ENCODE data around the gene FARSA.
"Not testable (repeated sequence)": the region's sequence is repeated elsewhere in the genome, so short reads cannot be mapped to it uniquely, and the experiment has no call there.

Gene FARSA

GRCh38 chr19:12921047-12921446 lies 12.5 kb downstream of the FARSA start:
- H3K27ac ChIP-seq, result no peak overlapping the region
- in situ Hi-C loops (cut with HindIII; ENCODE audit: low pct_ligation_motif_present, low sequenced_read_pairs), result no loop called here
- H3K4me3 ChIP-seq (ENCODE audit: low read depth, low read length), result no peak overlapping the region
- no peaks in the 10 kb centered on the region for H3K27me3 ChIP-seq (replicated peaks)
- DNase-seq, result no peak
- peaks cover 34% of the 10 kb centered on the region for H3K36me3 ChIP-seq (replicated peaks)
- TF ChIP-seq, protein P1, sequence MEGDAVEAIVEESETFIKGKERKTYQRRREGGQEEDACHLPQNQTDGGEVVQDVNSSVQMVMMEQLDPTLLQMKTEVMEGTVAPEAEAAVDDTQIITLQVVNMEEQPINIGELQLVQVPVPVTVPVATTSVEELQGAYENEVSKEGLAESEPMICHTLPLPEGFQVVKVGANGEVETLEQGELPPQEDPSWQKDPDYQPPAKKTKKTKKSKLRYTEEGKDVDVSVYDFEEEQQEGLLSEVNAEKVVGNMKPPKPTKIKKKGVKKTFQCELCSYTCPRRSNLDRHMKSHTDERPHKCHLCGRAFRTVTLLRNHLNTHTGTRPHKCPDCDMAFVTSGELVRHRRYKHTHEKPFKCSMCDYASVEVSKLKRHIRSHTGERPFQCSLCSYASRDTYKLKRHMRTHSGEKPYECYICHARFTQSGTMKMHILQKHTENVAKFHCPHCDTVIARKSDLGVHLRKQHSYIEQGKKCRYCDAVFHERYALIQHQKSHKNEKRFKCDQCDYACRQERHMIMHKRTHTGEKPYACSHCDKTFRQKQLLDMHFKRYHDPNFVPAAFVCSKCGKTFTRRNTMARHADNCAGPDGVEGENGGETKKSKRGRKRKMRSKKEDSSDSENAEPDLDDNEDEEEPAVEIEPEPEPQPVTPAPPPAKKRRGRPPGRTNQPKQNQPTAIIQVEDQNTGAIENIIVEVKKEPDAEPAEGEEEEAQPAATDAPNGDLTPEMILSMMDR (IDR thresholded peaks at IDR 0.05; ENCODE audit: low read depth, low read length, missing control alignments), result no peak

- H3K4me3 ChIP-seq (ENCODE audit: low read depth, low read length), result no peak overlapping the region
- no peak for DNase-seq
Measured at GRCh38 chr19:12918253-12918652, 15.3 kb downstream of the FARSA start.

DNA sequence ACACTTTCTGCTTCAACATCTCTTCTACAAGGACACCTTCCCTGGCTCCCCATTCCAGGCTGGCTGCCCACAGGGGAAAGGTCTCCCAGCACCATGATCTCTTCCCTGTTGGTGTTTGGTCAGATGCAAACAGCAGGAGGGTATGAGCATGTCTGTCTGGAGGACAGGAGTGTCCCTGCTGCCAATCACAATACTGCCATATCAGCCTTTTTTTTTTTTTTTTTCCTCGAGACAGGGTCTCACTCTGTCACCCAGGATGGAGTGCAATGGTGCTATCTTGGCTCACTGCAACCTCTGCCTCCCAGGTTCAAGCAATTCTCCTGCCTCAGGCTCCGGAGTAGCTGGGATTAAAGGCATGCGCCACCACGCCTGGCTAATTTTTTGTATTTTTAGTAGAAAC lies 17.7 kb downstream of the FARSA start:
- H3K36me3 ChIP-seq (replicated peaks); H3K4me3 ChIP-seq (ENCODE audit: low read depth, low read length); in situ Hi-C loops (cut with HindIII; ENCODE audit: low pct_ligation_motif_present, low sequenced_read_pairs); DNase-seq; H3K27me3 ChIP-seq (replicated peaks); H3K27ac ChIP-seq: not testable (repeated sequence)

More at GRCh38 chr19:12918253-12918652, 15.3 kb downstream of the FARSA start:
- TF ChIP-seq, protein P1 (IDR thresholded peaks at IDR 0.05; ENCODE audit: low read depth, low read length, missing control alignments), result no peak
- in situ Hi-C loops (cut with HindIII; ENCODE audit: low pct_ligation_motif_present, low sequenced_read_pairs), result no loop called here
- Histone ChIP-seq H3K27ac (no peak overlapping the region), H3K27me3 (replicated peaks) (no peaks in the 10 kb centered on the region), H3K36me3 (replicated peaks) (peaks cover 11% of the 10 kb centered on the region)

DNA sequence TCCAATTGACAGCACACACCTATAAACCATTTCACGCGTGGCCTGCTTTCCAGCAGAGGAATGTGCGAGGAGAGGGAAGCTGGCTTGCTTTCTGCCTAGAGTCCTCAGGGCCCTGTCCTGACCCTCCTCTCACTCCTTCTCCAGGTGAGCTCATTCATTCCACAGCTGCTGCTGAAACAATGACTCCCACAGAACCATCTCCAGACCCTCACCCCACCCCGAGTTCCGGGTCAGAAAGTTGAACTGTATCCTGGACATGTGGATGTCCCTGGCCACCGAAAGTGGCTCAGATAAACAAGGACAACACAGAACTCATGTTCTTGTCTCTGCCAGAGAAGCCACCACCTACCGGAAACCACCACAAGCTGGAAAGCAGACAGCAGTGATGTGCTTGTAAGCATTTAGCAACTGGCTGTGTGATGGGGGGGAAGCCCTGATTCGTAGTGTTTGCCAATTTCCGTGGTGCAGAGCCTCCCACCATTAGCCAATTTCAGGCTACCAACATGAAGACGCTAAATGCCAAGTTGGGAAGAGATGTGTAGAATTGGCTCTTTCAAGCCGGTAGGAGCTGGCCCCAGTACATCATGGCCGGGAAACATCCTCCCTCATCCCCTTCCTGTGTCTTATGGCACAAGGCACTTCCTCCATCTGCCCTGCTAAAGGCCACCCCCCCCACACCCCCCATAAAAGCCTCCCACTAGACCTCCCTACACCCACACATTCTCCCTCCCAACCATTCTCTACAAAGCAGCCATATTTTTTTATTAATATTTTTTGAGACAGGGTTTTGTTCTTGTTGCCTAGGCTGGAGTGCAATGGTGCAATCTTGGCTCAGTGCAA lies 19.4 kb downstream of the FARSA start:
- TF ChIP-seq, protein P1 (IDR thresholded peaks at IDR 0.05; ENCODE audit: low read depth, low read length, missing control alignments), result no peak
- no peak overlapping the region for H3K4me3 ChIP-seq (ENCODE audit: low read depth, low read length)

DNA sequence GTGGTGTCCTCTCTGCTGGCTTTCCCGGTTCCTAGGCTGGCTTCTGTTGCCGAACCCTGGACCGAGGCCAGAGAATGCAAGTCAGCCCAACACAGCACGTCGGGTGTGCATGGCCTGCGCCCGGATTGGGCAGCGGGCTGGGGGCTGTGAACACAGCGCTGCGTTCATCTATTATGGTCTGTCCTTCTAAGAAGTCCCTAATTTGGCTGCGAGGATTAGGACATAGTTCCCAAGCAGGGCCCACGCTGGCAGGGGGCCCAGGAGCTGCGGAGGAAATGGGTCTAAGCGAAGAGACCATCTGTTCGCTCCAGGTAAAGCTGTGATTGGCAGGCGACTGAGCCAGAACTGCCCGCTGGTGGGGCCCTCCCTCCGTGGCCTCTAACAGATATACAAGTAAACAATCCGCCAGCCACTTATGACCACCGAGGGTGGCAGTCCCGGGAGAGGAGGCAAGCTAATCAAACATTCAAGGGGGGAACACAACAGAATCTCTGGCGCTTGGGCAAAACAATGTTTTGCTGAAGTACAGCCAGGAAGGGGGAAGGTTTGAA lies 20.4 kb downstream of the FARSA start:
- TF ChIP-seq, protein P1 (IDR thresholded peaks at IDR 0.05; ENCODE audit: low read depth, low read length, missing control alignments), result no peak
- no peak for DNase-seq
- no peak overlapping the region for H3K27ac ChIP-seq
- in situ Hi-C loops (cut with HindIII; ENCODE audit: low pct_ligation_motif_present, low sequenced_read_pairs), result no loop called here
- H3K27me3 ChIP-seq (replicated peaks), result no peaks in the 10 kb centered on the region
- no peak overlapping the region for H3K4me3 ChIP-seq (ENCODE audit: low read depth, low read length)
- no peaks in the 10 kb centered on the region for H3K36me3 ChIP-seq (replicated peaks)

More for the DNA sequence above, 19.4 kb downstream of the FARSA start:
- in situ Hi-C loops (cut with HindIII; ENCODE audit: low pct_ligation_motif_present, low sequenced_read_pairs), result no loop called here
- Histone ChIP-seq H3K27me3 (replicated peaks) (no peaks in the 10 kb centered on the region), H3K27ac (no peak overlapping the region), H3K36me3 (replicated peaks) (no peaks in the 10 kb centered on the region)
- DNase-seq, result no peak

- Histone ChIP-seq H3K4me3 (ENCODE audit: low read depth, low read length) (no peak overlapping the region), H3K36me3 (replicated peaks) (no peaks in the 10 kb centered on the region), H3K27me3 (replicated peaks) (no peaks in the 10 kb centered on the region), H3K27ac (no peak overlapping the region)
- TF ChIP-seq, protein P1 (IDR thresholded peaks at IDR 0.05; ENCODE audit: low read depth, low read length, missing control alignments), result no peak
- DNase-seq, result no peak
- in situ Hi-C loops (cut with HindIII; ENCODE audit: low pct_ligation_motif_present, low sequenced_read_pairs), result no loop called here
Measured at GRCh38 chr19:12912571-12912970, 20.9 kb downstream of the FARSA start.

Data from brain microvascular endothelial cell (primary cell).